AG08395 (cell line): ENCODE measurements around the gene ABHD16B.
"Not testable (repeated sequence)": the region's sequence is repeated elsewhere in the genome, so short reads cannot be mapped to it uniquely, and the experiment has no call there.

Experiments
- DNase-seq: peaks from one replicate; pipeline ENCODE4 v3.0.0; 2012; ENCODE audit warnings: mixed read lengths, low spot score

Gene ABHD16B

GRCh38 chr20:63855363-63856097 lies 5.8 kb upstream of the ABHD16B start:
- DNase-seq: no peak

- DNase-seq: no peak
These were observed 5.2 kb upstream of the ABHD16B start for GRCh38 chr20:63856098-63856511.

GRCh38 chr20:63857764-63858392 lies 3.4 kb upstream of the ABHD16B start:
- DNase-seq: no peak

DNA sequence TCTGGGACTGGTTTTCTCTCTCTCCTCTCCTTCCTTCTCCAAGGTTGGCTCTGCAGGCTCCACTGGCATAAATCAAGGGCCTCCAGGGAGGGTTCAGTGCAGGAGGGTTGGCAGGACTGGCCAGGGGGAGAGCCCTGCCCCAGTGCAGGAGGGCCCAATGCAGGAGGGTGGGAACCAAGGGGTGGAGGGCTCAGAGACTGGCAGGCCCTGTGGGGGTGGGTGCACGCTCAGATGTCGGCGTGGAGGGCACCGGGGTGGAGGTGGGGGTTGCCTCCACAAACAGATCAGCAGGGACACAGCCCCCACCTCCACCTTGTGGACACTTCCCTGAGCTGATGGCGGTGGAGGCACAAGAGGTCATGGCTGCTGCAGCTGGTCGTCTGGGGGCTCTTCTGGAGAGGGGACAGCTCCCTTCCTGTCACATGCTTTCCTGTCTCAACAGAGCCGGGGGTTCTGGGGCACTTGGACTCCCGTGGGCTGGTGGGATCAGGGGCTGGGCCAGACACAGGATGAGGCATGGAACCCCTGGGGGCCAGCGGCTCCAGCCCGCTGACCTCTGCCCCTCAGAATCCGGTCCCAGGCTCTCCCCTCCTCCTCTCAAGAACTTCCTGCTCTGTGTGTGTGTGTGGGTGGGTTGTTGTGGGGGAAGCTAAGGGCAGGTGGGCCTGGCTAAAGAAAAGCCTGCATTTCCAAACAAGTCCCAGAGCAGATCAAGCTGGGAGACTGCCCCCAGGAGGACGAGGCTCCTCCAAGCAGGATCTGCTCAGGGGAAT lies 2.7 kb upstream of the ABHD16B start:
- DNase-seq: no peak

DNA sequence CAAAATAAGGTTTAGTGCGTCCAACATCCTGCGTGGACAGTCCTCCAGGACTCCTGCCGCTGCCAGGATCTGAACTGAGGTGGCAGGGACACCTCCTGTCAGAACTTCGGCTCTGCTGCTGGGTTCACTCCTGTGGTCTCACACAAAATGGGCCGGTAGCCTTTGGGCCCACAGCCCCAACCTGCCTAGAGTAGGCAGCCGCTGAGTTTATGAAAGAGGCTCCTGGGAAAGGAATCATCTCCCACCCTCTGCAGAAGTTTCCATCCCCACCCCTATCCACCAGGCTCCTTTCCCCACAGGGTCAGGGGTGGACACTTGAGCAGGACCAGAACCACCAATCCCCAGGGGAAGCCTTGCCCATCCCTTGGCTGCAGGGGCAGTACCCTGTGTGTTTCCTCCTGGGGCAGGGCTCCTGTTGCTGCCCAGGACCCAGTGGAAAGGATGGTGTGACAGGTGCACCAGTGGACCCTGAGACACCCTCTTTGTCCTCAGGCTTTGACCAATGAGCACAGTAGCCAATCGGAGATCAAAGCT lies 2.1 kb upstream of the ABHD16B start:
- DNase-seq: no peak

- DNase-seq: no peak
These were observed 810 bp upstream of the ABHD16B start for GRCh38 chr20:63860325-63861051.

- DNase-seq: no peak
These were observed 943 bp downstream of the ABHD16B start for GRCh38 chr20:63861981-63862901.

DNA sequence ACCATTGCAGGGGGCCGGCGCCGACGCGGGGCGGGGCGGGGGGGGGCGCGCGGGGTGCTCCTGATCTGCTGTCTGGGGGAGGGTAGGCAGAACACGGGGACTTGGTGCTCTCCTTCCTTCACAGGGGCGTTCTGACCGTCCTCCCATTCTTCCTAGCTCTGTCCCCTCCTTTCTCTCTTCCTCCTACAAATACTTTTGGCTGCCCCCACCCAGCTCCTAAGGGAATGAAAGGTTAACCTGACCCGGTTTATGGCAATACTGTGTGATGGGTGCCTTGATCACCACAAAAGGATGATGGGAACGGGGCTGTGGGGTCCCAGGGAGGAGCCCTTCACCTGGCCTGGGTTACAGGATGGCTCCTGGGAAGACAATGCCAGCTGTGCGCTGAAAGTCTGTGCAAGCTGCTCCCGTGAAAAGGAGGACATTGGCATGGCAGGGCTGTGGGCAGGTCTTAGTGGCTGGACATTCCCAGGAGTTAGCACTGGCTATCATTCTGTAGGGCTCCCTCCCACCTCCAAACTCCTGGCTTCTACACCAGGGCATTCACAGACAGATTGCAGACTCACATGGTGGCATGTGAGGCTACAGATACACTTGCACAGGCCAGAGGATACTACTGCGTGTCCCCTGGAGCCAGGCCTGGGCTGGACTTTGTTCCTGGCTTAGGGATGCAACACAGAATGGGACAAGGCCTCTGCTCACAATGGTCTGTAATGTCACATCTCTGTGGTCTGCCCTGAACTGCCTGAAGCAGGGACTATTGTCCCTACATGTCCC lies 1.9 kb downstream of the ABHD16B start:
- DNase-seq: no peak

DNA sequence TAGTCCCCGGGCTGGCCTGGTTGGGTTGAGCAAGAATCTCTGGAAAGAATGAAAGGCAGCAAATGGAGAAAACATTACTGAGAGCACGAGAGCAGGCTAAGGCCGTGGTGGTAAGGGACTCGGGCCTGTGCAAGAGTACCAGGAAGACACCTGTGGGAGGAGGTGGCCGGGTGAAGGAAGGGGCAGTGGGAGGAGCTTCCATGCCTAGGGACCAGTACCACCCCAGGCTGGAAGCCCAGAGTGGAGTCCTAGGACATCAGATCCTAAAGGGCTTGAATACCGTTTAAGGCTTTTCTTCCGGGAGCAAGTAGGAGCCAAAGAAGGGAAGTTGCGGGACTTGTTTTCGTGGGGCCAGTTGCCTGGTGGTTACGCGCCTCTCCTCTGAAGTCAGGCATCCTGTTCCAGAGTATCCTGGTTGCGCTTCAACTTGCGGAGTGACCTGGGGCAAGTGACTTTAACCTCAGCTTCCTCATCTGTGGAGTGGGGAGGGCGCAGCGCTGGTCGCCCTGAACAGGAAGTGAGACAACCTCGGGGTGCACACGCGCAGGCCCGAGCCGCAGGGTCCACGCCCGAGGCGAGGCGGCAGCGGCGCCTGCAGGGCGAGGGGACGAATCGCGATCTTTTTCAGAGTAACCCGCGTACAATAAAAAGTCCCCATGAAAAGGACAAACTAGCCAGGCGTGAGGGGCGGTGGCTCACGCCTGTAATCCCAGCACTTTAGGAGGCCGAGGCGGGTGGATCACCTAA lies 2.7 kb downstream of the ABHD16B start:
- peak; percentile 89 for DNase-seq

GRCh38 chr20:63864545-63864977 lies 3.3 kb downstream of the ABHD16B start:
- no peak for DNase-seq

DNA sequence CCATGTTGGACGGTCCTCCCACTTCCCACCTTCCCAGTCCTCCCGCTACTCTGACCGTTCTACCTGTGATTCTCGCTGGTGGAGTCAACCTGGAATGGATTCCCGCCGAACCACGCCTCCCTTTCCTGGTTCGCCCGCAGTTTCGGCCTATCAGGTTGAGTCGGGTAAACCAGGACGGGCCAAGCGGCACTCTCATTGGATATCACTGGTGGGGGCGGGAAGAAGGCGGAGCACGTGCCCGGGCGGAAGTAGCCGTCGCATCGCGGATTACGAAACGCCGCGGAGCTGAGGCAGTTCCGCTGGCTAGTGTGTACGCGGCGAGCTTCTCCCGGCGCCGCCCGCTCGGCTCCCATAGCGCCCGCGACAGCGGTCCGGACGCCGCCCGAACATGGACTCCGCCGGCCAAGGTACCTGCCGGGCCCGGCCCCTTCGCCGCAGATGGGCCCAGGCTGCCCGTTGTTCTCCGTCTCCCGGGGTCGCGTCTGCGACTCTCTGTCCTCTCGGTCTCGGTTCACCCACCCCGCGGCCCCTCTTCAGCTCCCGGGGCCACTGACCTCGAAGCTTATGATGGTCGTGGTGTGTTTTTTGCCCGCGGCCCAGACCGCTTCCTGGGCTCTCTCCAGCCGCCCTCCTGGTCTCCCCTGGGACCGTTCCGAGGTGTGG lies 3.8 kb downstream of the ABHD16B start, which contains the start of gene TPD52L2:
Gene TPD52L2, plus strand, starts transcription at position 293 of the 663 bp plus-strand sequence. Its CDS starts 96 bp downstream, at position 389.
- DNase-seq: peak; percentile 99

- DNase-seq: not testable (repeated sequence)
These were observed 5.7 kb downstream of the ABHD16B start for GRCh38 chr20:63867042-63867441.

- DNase-seq: no peak
These were observed 7.0 kb downstream of the ABHD16B start for GRCh38 chr20:63868264-63868663.

- DNase-seq: peak; percentile 68
These were observed 12.2 kb downstream of the ABHD16B start for GRCh38 chr20:63873477-63873971.

DNA sequence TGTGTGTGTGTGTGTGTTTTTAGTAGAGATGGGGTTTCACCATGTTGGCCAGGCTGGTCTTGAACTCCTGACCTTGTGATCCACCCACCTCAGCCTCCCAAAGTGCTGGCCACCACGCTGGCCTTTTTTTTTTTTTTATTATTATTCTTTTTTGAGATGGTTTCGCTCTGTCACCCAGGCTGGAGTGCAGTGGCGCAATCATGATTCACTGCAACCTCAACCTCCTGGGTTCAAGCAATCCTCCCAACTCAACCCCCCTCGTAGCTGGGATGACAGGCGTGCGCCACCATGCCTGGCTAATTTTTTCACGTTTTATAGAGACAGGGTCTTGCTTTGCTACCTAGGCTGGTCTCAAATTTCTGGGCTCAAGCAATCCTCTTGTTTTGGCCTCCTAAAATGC lies 12.9 kb downstream of the ABHD16B start:
- DNase-seq: not testable (repeated sequence)

- no peak for DNase-seq
These were observed 15.3 kb downstream of the ABHD16B start for GRCh38 chr20:63876489-63877036.

DNA sequence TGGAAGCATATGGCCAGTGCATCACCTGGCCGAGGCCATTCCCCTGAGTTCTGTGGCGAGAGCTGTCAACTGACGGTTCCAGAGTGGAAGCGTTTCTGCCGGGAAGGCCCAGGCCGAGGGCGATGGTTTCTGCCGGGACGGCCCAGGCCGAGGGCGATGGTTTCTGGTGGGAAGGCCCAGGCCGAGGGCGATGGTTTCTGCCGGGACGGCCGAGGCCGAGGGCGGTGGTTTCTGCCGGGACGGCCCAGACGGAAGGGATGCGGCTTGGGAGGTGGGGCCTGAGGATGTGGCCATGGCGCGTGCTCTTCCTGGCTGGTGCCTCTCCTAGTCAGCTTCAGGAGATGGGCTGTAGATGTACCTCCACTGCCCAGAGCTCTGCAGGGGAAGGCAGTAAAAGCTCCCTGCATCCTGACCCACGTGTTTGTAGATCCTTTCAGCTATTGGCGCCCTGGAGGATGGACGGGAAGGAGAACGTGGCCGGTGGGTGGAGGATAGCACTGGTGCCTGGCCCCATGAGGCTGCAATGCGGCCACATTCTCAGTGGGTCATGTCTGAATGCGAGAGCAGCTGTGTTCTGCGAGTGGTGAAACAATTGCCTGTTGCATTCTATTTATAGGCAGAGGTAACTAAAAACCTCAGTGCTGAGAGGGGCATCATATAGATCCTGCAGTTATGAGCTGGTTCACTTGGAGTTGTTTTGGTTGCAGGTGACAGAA lies 16.6 kb downstream of the ABHD16B start:
- no peak for DNase-seq
